HG03039 (cell line): ENCODE results near the gene C1QTNF2.

ENCODE experiments used
- ATAC-seq: cut with Tn5 transposase; IDR thresholded peaks from one replicate; pipeline ENCODE4 v1.9.1; 2021; ENCODE audit warnings: mild to moderate bottlenecking, moderate library complexity; ENCODE audit not compliant: unreplicated experiment

Gene C1QTNF2

GRCh38 chr5:160369990-160370712 is at the start of gene C1QTNF2:
C1QTNF2 (minus strand) TSS chr5:160370626; CDS start chr5:160355011, 15,615 bp downstream.
- no peak for ATAC-seq

GRCh38 chr5:160420331-160420610 is 49.8 kb upstream of the C1QTNF2 start:
- ATAC-seq = no peak

GRCh38 chr5:160419458-160420330 is 49.3 kb upstream of the C1QTNF2 start:
- no peak for ATAC-seq

- peak; percentile 59 for ATAC-seq
Measured at GRCh38 chr5:160418561-160419457, 48.4 kb upstream of the C1QTNF2 start, which contains the start of gene SLU7. SLU7 (minus strand) TSS chr5:160419081; CDS start chr5:160415294, 3,787 bp downstream.

GRCh38 chr5:160399402-160400353 is 29.3 kb upstream of the C1QTNF2 start, which contains the start of gene FAM200C:
FAM200C (minus strand) TSS chr5:160400054; CDS start chr5:160395490, 4,564 bp downstream.
- peak; percentile 88 for ATAC-seq

GRCh38 chr5:160398806-160399205 is 28.4 kb upstream of the C1QTNF2 start:
- no peak for ATAC-seq

- ATAC-seq = no peak
Measured at GRCh38 chr5:160397492-160397891, 27.1 kb upstream of the C1QTNF2 start.

- no peak for ATAC-seq
Measured at GRCh38 chr5:160395111-160395510, 24.7 kb upstream of the C1QTNF2 start.

- no peak for ATAC-seq
Measured at GRCh38 chr5:160390787-160391696, 20.6 kb upstream of the C1QTNF2 start.

GRCh38 chr5:160387445-160387844 is 17.0 kb upstream of the C1QTNF2 start:
- ATAC-seq = no peak

- no peak for ATAC-seq
Measured at GRCh38 chr5:160385496-160385895, 15.1 kb upstream of the C1QTNF2 start.

GRCh38 chr5:160384681-160385080 is 14.3 kb upstream of the C1QTNF2 start:
- ATAC-seq = no peak

- ATAC-seq = no peak
Measured at GRCh38 chr5:160382346-160382745, 11.9 kb upstream of the C1QTNF2 start.

GRCh38 chr5:160380041-160380440 is 9.6 kb upstream of the C1QTNF2 start:
- ATAC-seq = no peak

- ATAC-seq = no peak
Measured at GRCh38 chr5:160379511-160379910, 9.1 kb upstream of the C1QTNF2 start.

GRCh38 chr5:160378330-160378729 is 7.9 kb upstream of the C1QTNF2 start:
- no peak for ATAC-seq

- ATAC-seq = no peak
Measured at GRCh38 chr5:160377651-160378050, 7.2 kb upstream of the C1QTNF2 start.

GRCh38 chr5:160376416-160376815 is 6.0 kb upstream of the C1QTNF2 start:
- ATAC-seq = no peak

- no peak for ATAC-seq
Measured at GRCh38 chr5:160375701-160376100, 5.3 kb upstream of the C1QTNF2 start.
